ENCODE results near the gene ACTMAP. TPM values are rescaled to one million over a fixed set of nuclear protein-coding genes. Genes with fewer than 3 reads are reported as not detected.
A peak's percentile ranks its signal among the peaks of the same experiment; 100 is the strongest.

The ACTMAP gene
- total RNA-seq, 1 experiment from 2014 or later: 17.8 TPM

DNA sequence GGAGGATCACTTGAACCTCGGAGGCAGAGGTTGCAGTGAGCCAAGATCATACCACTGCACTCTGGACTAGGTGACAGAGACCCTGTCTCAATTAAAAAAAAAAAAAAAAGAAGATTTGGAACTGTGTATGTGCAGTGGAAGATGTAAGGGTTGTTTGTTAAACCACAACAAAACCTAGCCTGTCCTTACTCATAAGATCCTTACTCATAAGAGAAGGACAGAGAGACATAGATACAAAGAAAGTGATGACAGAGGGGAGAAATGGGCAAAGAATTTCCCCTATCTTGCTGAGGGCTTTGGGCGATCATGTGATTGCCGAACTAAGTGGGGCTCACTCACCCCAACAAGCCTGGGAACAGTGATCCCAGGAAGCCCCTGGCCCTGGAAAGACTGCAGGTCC lies 25.4 kb downstream of the ACTMAP start:
- Mint-ChIP-seq H3K27me3 (ENCODE audit: unreplicated experiment) (no peaks in the 10 kb centered on the region), H3K4me1 (ENCODE audit: low read depth, unreplicated experiment) (peaks cover 34% of the 10 kb centered on the region), H3K27ac (ENCODE audit: unreplicated experiment) (no peak overlapping the region), H3K36me3 (ENCODE audit: insufficient read depth, unreplicated experiment) (peaks cover 82% of the 10 kb centered on the region), H3K9me3 (ENCODE audit: low read depth, unreplicated experiment) (peaks cover 3% of the 10 kb centered on the region), H3K4me3 (ENCODE audit: low read depth, unreplicated experiment) (no peak overlapping the region)
- BruUV-seq (replicated peaks): no TSS peak
- CTCF ChIA-PET: interaction anchor here (0.6 kb wide), 1 partner anchor 1197 kb away, joined by 4 read pairs; no protein-coding TSS in a partner anchor
- TF ChIP-seq CTCF (IDR thresholded peaks at IDR 0.05; ENCODE audit: unreplicated experiment): no peak
- intact Hi-C loops (cut with micrococcal nuclease; ENCODE audit: unreplicated experiment): no loop called here
- no peak for DNase-seq

DNA sequence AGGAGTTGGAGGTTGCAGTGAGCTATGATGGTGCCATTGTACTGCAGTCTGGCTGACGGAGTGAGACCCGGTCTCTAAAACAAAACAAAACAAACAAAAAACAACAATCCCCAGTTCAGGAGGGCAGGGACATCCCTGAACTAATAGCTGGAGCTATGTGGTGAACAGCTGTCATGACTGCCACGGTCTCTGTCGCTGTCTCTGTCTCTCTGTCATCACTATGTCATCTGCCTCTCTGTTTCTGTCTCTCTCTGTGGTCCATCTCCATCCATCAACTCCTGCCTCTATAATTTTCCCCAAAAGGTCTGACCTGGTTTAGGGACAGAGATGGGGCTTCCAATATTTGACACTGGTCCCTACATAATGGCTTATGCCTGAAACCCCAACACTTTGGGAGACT lies 26.0 kb downstream of the ACTMAP start:
- no TSS peak for BruUV-seq (replicated peaks)

GRCh38 chr19:40723661-40724254 lies 26.5 kb downstream of the ACTMAP start:
- H3K27ac Mint-ChIP-seq (ENCODE audit: unreplicated experiment): peak overlapping the region; percentile 58
- peak overlapping the region; percentile 31 for H3K4me3 Mint-ChIP-seq (ENCODE audit: low read depth, unreplicated experiment)
- peaks cover 34% of the 10 kb centered on the region for H3K4me1 Mint-ChIP-seq (ENCODE audit: low read depth, unreplicated experiment)
- TF ChIP-seq CTCF (IDR thresholded peaks at IDR 0.05; ENCODE audit: unreplicated experiment): no peak
- no peak for DNase-seq
- peaks cover 3% of the 10 kb centered on the region for H3K9me3 Mint-ChIP-seq (ENCODE audit: low read depth, unreplicated experiment)
- CTCF ChIA-PET: no interaction called here
- no TSS peak for BruUV-seq (replicated peaks)
- peaks cover 83% of the 10 kb centered on the region for H3K36me3 Mint-ChIP-seq (ENCODE audit: insufficient read depth, unreplicated experiment)
- intact Hi-C loops (cut with micrococcal nuclease; ENCODE audit: unreplicated experiment): no loop called here
- no peaks in the 10 kb centered on the region for H3K27me3 Mint-ChIP-seq (ENCODE audit: unreplicated experiment)

More for the DNA sequence above, 26.0 kb downstream of the ACTMAP start:
- no peak for TF ChIP-seq CTCF (IDR thresholded peaks at IDR 0.05; ENCODE audit: unreplicated experiment)
- Mint-ChIP-seq H3K4me1 (ENCODE audit: low read depth, unreplicated experiment) (peaks cover 34% of the 10 kb centered on the region), H3K27ac (ENCODE audit: unreplicated experiment) (peak overlapping the region; percentile 58), H3K9me3 (ENCODE audit: low read depth, unreplicated experiment) (peaks cover 3% of the 10 kb centered on the region), H3K4me3 (ENCODE audit: low read depth, unreplicated experiment) (no peak overlapping the region), H3K27me3 (ENCODE audit: unreplicated experiment) (no peaks in the 10 kb centered on the region), H3K36me3 (ENCODE audit: insufficient read depth, unreplicated experiment) (peaks cover 82% of the 10 kb centered on the region)
- CTCF ChIA-PET: interaction anchor here (0.6 kb wide), 1 partner anchor 1198 kb away, joined by 4 read pairs; no protein-coding TSS in a partner anchor
- intact Hi-C loops (cut with micrococcal nuclease; ENCODE audit: unreplicated experiment): no loop called here
- no peak for DNase-seq

- Mint-ChIP-seq H3K4me3 (ENCODE audit: low read depth, unreplicated experiment) (peak overlapping the region; percentile 31), H3K27ac (ENCODE audit: unreplicated experiment) (peak overlapping the region; percentile 24), H3K9me3 (ENCODE audit: low read depth, unreplicated experiment) (peaks cover 3% of the 10 kb centered on the region), H3K4me1 (ENCODE audit: low read depth, unreplicated experiment) (peaks cover 34% of the 10 kb centered on the region), H3K36me3 (ENCODE audit: insufficient read depth, unreplicated experiment) (peaks cover 94% of the 10 kb centered on the region), H3K27me3 (ENCODE audit: unreplicated experiment) (no peaks in the 10 kb centered on the region)
- CTCF ChIA-PET: interaction anchor here (0.6 to 0.7 kb wide), 2 partner anchors 627 to 727 kb away, joined by 3 read pairs; no protein-coding TSS in a partner anchor
- TF ChIP-seq CTCF (IDR thresholded peaks at IDR 0.05; ENCODE audit: unreplicated experiment): no peak
- no peak for DNase-seq
- no TSS peak for BruUV-seq (replicated peaks)
- intact Hi-C loops (cut with micrococcal nuclease; ENCODE audit: unreplicated experiment): no loop called here
Observed at GRCh38 chr19:40721936-40722661, 28.2 kb downstream of the ACTMAP start.

Data from Calu3 (cell line).